ENCODE results near the gene AGAP1.

The AGAP1 gene

DNA sequence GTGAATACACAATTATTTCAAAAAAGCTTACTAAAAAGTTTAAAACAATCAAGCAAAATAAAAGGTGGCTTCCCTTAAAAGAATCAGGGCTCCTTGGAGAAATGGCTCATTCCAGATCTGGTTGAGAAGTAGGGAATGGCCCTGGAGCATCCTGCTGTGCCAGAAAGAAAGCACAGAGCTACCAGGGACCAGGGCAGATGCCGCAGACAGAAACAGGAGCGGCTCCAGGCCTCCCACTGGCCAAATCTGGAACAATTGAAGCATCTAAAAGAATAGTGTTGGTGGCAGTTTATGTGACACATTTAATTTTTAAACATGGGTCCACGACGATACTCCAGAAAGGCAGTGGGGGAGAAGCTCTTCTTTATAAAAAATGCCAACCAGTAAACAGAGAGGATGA is 598.9 kb downstream of the AGAP1 start:
- DNase-seq (ENCODE audit: low read depth, low spot score) = no peak

GRCh38 chr2:236093134-236093533 is 599.3 kb downstream of the AGAP1 start:
- no peak for DNase-seq (ENCODE audit: low read depth, low spot score)

DNA sequence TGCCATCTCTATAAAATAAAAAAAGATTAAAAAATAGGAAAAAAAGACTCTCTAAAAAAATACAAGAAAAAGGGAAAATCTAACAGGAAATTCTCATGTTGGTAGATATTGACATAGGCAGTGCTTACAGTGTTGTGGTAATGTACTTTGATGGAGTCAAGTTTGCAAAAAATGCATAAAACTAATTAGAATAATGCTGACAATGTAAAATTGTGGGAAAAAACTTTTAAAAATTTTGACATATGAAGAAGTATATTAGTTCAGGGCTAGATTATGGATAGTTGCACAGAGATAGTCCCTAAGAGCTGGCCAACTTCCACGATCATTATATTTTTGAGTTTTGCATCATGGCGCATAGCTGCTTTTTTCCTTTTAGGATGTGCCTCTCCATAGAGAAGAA is 601.7 kb downstream of the AGAP1 start:
- no peak for DNase-seq (ENCODE audit: low read depth, low spot score)

DNA sequence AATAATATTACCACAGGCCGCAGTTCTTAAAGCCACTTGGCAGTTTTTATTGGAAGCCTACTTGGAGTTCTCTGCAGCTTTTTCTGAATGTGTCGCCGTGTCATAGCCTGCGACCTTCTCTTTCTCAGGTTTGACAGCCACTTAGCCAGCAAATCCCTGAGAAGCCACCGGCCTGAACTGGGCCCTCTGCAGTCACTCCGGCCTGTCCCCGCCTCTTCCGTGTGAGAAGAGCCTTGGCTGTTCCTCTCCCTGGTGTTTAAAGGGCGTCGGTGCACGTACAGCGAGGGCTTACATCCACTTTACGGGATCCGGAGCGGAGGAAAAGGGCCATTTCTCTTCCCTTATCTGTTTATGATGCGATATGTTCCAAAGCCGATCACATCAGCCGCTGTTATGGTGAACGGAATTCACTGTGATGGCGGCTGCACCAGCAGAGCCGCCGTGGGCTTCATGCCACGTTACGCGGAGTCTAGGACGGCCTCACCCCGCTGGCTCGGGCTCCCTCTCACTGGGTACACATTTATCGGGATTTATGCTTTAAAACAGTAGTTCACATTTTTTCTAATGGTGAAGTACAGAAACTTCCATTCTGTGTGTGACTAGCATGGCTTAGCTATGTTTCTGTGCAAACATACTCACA is 607.6 kb downstream of the AGAP1 start:
- DNase-seq (ENCODE audit: low read depth, low spot score) = no peak

DNA sequence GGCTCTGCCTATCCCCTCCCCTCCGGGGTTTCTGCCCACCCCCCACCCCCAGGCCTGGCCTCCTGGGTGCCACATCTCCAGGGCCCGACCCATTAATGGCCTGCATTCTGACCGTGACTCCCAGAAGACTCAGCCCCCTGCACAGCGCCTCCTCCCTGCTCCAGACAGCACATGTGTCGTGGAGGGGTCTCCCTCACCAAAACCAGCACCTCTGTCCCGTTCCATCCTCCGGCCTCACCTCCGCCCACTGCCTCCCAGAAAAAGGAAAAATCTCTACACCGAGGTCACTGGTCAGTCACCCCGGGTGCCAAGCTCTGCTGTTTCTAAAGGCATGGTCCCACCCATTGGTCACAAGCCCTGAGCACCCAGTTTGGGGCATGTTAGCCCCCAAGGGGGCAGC is 609.1 kb downstream of the AGAP1 start:
- DNase-seq (ENCODE audit: low read depth, low spot score) = no peak

- DNase-seq (ENCODE audit: low read depth, low spot score) = no peak
Observed at GRCh38 chr2:236103981-236104380, 610.1 kb downstream of the AGAP1 start.

- no peak for DNase-seq (ENCODE audit: low read depth, low spot score)
Observed at GRCh38 chr2:236105955-236106607, 612.2 kb downstream of the AGAP1 start.

DNA sequence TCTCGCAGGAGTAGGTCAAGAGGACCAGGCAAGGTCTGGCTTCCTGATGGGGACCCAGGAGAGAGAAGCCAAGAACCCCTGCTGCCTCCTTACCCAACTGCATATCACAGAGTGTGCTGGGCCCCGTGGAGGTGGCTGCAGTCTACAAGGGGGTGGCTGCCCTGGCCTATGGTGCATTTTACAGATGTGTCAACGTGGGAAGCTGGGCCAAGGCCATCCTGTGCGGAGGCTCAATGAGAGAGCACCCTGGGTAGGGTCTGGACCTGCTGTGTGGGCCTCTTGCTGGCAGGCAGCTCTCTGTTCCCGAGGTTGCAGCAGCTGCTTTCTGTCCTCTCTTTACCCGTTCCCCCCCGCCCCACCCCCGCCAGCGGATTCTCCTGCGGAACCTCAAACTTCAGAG is 612.9 kb downstream of the AGAP1 start:
- no peak for DNase-seq (ENCODE audit: low read depth, low spot score)

- no peak for DNase-seq (ENCODE audit: low read depth, low spot score)
Observed at GRCh38 chr2:236107536-236107935, 613.7 kb downstream of the AGAP1 start.

DNA sequence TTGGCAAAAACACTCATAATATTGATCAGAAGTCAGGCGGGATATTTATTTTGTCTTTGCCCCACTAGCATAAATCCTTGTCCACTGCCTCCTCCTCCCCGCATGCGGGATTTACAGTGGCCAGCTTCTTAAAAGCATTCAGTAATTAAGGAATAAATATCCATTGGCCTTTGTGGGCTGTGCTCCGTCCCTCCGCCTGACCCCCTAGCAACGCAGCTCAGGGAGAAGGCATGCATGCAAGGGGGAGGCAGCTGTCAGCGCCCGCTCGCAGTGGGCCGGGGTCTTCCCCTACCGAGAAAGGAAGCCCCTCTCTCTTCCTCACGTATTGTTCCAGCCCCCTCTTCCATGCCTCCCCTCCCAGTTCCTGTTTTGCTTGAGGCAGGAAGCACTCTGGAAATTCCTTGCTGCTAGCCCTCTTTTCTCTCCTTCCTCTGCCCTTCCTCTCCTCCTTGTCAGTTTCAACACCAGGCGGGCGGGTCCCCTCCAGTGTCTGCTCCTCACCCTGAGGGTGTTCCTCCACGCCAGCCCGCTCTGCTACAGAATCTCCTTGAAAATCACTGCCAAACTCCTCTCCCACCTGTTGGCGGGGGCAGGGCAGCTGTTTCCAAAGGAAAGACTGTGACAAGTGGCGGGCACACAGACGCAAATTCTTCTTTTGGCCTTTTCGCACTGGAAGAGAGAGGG is 614.2 kb downstream of the AGAP1 start:
- no peak for DNase-seq (ENCODE audit: low read depth, low spot score)

- no peak for DNase-seq (ENCODE audit: low read depth, low spot score)
Observed at GRCh38 chr2:236109061-236109460, 615.2 kb downstream of the AGAP1 start.

DNA sequence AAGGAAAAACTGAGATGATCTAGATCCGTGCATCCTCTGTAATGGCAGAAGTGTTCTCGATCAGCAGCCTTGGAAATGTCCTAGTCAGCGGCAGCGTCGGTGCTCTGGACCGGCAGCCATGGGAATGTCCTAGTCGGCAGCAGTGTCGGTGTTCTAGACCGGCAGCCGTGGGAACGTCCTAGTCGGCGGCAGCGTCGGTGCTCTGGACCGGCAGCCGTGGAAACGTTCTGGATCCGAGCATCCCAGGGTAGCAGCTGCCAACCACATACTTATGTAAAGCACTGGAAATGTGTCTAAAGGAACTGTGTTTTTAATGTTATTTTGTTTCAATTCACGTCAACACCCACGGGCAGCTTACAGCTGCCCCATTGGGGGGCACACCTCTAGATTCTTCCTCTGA is 615.6 kb downstream of the AGAP1 start:
- DNase-seq (ENCODE audit: low read depth, low spot score) = no peak

DNA sequence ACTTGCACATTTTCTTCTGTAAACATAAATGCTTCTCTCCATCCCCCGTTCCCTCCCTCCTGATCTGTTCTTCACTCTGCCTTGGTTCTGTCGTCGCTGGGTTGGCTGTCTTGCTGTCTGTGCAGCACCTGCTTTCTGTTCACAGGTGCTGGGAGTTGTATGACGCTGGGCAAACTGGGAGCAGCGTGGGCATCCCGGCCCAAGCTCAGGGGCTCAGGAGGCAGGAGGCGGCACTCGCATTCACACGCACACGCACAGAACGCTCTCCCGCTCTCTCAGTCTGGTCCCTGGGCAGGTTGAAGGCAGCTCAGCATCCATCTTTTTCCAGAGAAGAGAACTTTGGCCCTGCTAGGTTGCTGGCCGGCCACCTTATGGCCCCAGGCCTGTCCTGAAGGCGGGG is 618.6 kb downstream of the AGAP1 start:
- DNase-seq (ENCODE audit: low read depth, low spot score) = no peak

GRCh38 chr2:236113425-236113824 is 619.6 kb downstream of the AGAP1 start:
- no peak for DNase-seq (ENCODE audit: low read depth, low spot score)

GRCh38 chr2:236113948-236114347 is 620.1 kb downstream of the AGAP1 start:
- no peak for DNase-seq (ENCODE audit: low read depth, low spot score)

DNA sequence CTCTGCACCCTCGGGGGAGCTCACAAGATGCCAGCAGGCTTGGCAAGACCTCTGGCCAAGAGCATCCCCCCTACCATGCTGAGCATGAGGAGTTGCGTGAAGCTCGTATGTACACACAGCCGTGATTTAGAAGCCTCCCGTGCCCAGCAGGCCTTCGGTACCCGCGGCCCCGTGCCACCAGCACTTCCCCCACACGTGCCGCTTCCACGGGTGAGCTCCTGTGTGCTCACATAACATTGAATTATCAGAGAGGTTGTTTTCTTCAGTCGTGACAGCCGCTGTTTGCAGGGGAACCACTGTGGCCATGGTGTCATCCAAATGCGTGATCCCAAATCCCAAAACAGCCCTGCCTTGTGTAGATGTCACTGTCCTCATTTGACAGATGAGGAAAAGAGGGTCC is 621.1 kb downstream of the AGAP1 start:
- DNase-seq (ENCODE audit: low read depth, low spot score) = no peak

GRCh38 chr2:236117401-236117800 is 623.6 kb downstream of the AGAP1 start:
- no peak for DNase-seq (ENCODE audit: low read depth, low spot score)

DNA sequence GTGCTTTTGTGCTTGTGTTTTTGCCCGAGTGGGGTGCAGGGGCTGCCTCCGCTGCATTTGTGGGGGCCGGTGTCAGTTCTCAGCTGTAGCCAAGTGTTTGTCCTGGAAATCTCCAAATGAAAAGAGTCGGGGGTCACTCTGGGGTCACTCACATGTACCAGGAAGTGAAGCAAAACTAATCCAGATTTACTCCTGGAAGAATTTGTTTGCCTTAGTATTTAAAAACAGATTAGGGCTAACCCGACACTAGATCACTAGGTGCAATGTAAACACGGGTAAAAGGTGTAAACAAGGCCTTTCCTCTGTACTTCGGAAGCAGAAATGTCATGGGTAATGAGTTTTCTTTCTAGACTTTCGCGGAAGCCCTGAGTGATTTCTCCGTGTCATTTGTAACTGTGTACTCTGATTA is 624.0 kb downstream of the AGAP1 start:
- no peak for DNase-seq (ENCODE audit: low read depth, low spot score)

GRCh38 chr2:236119003-236119402 is 625.2 kb downstream of the AGAP1 start:
- DNase-seq (ENCODE audit: low read depth, low spot score) = no peak

DNA sequence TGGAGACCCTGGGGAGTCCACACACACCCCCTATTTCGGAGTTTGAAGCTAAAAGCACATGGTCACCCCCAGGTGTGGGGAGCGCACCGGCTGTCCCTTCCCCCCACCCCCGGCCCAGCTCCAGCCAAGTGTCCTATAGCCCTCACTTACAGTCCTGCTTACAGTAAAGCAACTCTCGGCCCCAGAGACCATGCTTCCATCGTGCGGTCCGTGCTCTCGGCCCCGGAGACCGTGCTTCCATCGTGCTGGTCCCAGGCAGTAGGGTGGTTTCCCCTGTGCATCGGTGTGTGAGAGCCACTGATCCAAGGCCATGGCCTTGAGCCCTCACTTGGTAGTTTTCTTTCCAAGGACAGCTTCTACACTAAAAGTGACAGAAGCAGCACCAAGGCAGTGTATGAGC is 625.6 kb downstream of the AGAP1 start:
- DNase-seq (ENCODE audit: low read depth, low spot score) = no peak

DNA sequence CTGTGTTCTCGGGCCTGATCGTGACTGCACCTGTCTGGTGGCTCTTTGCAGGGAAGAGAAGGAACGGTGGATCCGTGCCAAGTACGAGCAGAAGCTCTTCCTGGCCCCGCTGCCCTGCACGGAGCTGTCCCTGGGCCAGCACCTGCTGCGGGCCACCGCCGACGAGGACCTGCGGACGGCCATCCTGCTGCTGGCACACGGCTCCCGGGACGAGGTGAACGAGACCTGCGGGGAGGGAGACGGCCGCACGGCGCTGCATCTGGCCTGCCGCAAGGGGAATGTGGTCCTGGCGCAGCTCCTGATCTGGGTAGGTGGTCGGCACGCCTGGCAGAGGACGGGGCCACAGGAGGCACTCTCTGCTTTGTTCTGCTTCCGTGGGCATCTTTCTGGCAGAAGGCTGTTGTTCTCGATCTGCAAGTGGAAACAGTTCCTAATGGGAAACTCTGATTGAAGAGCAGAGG is 626.3 kb downstream of the AGAP1 start:
- DNase-seq (ENCODE audit: low read depth, low spot score) = no peak

- DNase-seq (ENCODE audit: low read depth, low spot score) = no peak
Observed at GRCh38 chr2:236120829-236121228, 627.0 kb downstream of the AGAP1 start.

DNA sequence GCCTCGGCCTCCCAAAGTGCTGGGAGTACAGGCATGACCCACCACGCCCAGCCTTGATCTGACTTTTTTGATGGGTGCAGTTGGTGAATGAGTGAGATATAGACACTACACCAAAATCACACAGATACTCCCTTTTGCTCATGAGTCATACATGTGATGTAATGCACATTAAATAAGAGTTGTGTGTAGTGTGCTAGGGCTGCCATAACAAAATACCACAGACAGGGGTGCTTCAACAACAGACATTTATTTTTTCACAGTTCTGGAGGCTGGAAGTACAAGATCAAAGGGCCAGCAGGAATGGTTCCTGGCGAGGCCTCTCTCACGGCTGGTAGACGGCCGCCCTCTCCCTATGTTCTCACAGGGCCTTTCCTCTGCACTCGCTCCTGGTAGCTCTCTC is 627.7 kb downstream of the AGAP1 start:
- no peak for DNase-seq (ENCODE audit: low read depth, low spot score)
